Caco-2 (cell line): ENCODE measurements around the gene KRT23. TPM values are rescaled to one million over a fixed set of nuclear protein-coding genes. Genes with fewer than 3 reads are reported as not detected.
A peak's percentile ranks its signal among the peaks of the same experiment; 100 is the strongest.

Experiments used
- BruUV-seq: library from RNA; stranded (reverse); fragments of 400-500 nt; replicated peaks from 2 replicates; lab custom pipeline; 2021; lab: Mats Ljungman, UMichigan
- CTCF ChIA-PET: fragments of 300-600 bp; sonication (Branson Sonifier 250); formaldehyde crosslinking; loops from one replicate; lab custom pipeline; 2022; ENCODE audit warnings: antibody characterized with exemption; lab: Charles Lee
- POLR2A ChIA-PET: fragments of 300-600 bp; sonication (Branson Sonifier 250); formaldehyde crosslinking; loops from one replicate; lab custom pipeline; 2022; ENCODE audit warnings: antibody characterized with exemption; lab: Charles Lee
- DNase-seq, 2 experiments: peaks; one replicate each; pipeline versions ENCODE4 v3.0.0 to v3.0.0-alpha.2; 2020 to 2022
- H3K27me3 ChIP-seq: replicated peaks from 2 replicates; pipeline ENCODE4 v1.6.0; 2011; ENCODE audit warnings: low read length; ENCODE audit not compliant: control insufficient read depth, insufficient read depth
- H3K36me3 ChIP-seq: 2 replicates; pipeline ENCODE4 v1.5.1; 2011; ENCODE audit warnings: low read length; ENCODE audit not compliant: control insufficient read depth, insufficient read depth
- H3K4me1 ChIP-seq: fragments of 250-450 bp; sonication (Bioruptor Pico); 2 replicates; pipeline ENCODE4 v1.5.1; 2020; ENCODE audit warnings: mild to moderate bottlenecking
- H3K4me3 ChIP-seq: 2 replicates; pipeline ENCODE4 v1.5.1; 2011; ENCODE audit warnings: low read depth, mild to moderate bottlenecking, control low read depth, low read length
- H3K9me3 ChIP-seq: fragments of 250-450 bp; sonication (Bioruptor Pico); 2 replicates; pipeline ENCODE4 v1.5.1; 2020; ENCODE audit warnings: mild to moderate bottlenecking, moderate library complexity
- H3K27ac Mint-ChIP-seq: one replicate; pipeline ENCODE4 v1.8.0; 2022; ENCODE audit warnings: mixed read lengths; ENCODE audit not compliant: unreplicated experiment
- H3K27me3 Mint-ChIP-seq: one replicate; pipeline ENCODE4 v1.8.0; 2022; ENCODE audit warnings: mixed read lengths; ENCODE audit not compliant: insufficient read depth, unreplicated experiment
- H3K36me3 Mint-ChIP-seq: one replicate; pipeline ENCODE4 v1.8.0; 2022; ENCODE audit warnings: mild to moderate bottlenecking, mixed read lengths; ENCODE audit not compliant: insufficient read depth, unreplicated experiment
- H3K4me1 Mint-ChIP-seq: one replicate; pipeline ENCODE4 v1.8.0; 2022; ENCODE audit warnings: low read depth, mixed read lengths; ENCODE audit not compliant: unreplicated experiment
- H3K4me3 Mint-ChIP-seq: one replicate; pipeline ENCODE4 v1.8.0; 2022; ENCODE audit warnings: mild to moderate bottlenecking, moderate library complexity, mixed read lengths; ENCODE audit not compliant: unreplicated experiment
- H3K9me3 Mint-ChIP-seq: one replicate; pipeline ENCODE4 v1.8.0; 2022; ENCODE audit warnings: mixed read lengths; ENCODE audit not compliant: unreplicated experiment
- intact Hi-C: fragments of 100-400 bp; cut with micrococcal nuclease; formaldehyde crosslinking; loops from one replicate; pipeline ENCODE4 v1.10.0; 2022; ENCODE audit not compliant: unreplicated experiment
- total RNA-seq: library from RNA; stranded (reverse); gene quantifications from 2 replicates; pipeline ENCODE4 v1.2.3, GENCODE V29; 2022
- TF ChIP-seq, protein P1 (sequence below), 2 experiments: fragments of 200-600 bp in 1 of 2; IDR thresholded peaks; 1 replicate in 1 of 2; 2 replicates in 1 of 2; pipeline versions ENCODE4 v1.5.1 to v1.8.0; 2011 to 2022; ENCODE audit warnings: antibody characterized with exemption in 1 of 2, control low read depth in 1 of 2, inconsistent platforms in 1 of 2, low read depth in 1 of 2, low read length in 1 of 2, mild to moderate bottlenecking in 1 of 2, moderate library complexity in 1 of 2; ENCODE audit not compliant: insufficient read depth in 1 of 2, severe bottlenecking in 1 of 2, unreplicated experiment in 1 of 2

KRT23 gene
- total RNA-seq, 1 experiment from 2014 or later = 47.1 TPM

DNA sequence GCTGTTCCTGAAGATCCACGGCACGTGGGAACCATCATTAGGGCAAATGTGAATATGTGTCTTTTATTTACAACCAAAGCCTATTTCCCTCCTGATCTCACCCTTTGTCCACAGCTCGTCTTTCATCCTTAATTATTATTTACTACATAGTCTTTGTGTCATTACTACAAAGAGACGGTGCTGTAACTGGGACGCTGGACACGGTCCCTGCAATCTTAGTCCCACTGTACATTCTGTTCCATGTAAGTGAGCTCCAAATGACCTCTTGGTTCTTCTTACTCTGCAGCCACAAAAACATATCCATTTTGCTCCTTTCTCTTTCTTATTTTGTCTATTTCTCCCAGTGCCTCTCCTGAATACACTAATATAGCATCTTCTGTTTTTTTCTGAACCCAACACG, 12.7 kb upstream of the KRT23 start:
- no peaks in the 10 kb centered on the region for H3K27me3 Mint-ChIP-seq
- peak overlapping the region; percentile 88 for H3K27ac Mint-ChIP-seq
- Histone ChIP-seq H3K4me1 (peaks cover 63% of the 10 kb centered on the region), H3K27me3 (no peaks in the 10 kb centered on the region), H3K36me3 (no peaks in the 10 kb centered on the region), H3K4me3 (no peak overlapping the region), H3K9me3 (no peaks in the 10 kb centered on the region)
- H3K4me3 Mint-ChIP-seq = peak overlapping the region; percentile 19
- no peak for DNase-seq
- POLR2A ChIA-PET = interaction anchor here (0.6 kb wide), 1 partner anchor 109 kb away, joined by 5 read pairs; no protein-coding TSS in a partner anchor
- TF ChIP-seq, protein P1, sequence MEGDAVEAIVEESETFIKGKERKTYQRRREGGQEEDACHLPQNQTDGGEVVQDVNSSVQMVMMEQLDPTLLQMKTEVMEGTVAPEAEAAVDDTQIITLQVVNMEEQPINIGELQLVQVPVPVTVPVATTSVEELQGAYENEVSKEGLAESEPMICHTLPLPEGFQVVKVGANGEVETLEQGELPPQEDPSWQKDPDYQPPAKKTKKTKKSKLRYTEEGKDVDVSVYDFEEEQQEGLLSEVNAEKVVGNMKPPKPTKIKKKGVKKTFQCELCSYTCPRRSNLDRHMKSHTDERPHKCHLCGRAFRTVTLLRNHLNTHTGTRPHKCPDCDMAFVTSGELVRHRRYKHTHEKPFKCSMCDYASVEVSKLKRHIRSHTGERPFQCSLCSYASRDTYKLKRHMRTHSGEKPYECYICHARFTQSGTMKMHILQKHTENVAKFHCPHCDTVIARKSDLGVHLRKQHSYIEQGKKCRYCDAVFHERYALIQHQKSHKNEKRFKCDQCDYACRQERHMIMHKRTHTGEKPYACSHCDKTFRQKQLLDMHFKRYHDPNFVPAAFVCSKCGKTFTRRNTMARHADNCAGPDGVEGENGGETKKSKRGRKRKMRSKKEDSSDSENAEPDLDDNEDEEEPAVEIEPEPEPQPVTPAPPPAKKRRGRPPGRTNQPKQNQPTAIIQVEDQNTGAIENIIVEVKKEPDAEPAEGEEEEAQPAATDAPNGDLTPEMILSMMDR (IDR thresholded peaks at IDR 0.05; ENCODE audit: insufficient read depth in 1 of 2, low read depth in 1 of 2, low read length in 1 of 2, severe bottlenecking in 1 of 2, unreplicated experiment in 1 of 2) = no peak
- no TSS peak for BruUV-seq
- peaks cover 55% of the 10 kb centered on the region for H3K4me1 Mint-ChIP-seq
- CTCF ChIA-PET = interaction anchor here (1.0 kb wide), 1 partner anchor 40 kb away, joined by 3 read pairs; no protein-coding TSS in a partner anchor
- no peaks in the 10 kb centered on the region for H3K36me3 Mint-ChIP-seq
- intact Hi-C loops = no loop called here
- H3K9me3 Mint-ChIP-seq = no peaks in the 10 kb centered on the region

DNA sequence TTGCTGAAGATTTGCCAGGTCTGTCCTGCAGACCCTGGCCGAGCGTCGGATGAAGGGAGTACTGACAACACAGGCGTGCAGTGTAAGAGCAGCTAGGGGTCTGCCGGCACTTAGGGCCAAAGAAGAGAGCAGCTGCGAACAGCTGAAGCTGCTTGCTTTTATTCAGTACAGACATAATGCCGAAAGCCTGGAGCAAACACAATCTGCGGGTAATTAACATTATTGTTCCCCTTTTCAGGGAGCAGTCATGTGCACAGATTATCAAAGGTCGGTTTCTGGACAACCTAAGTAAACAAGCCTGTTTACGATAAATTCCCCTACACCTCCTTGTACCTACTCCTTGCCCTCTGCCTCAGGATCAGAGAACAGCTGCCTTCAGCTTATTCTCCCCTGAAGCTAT, 12.0 kb upstream of the KRT23 start:
- peak overlapping the region; percentile 62 for H3K4me3 Mint-ChIP-seq
- TF ChIP-seq, protein P1 (IDR thresholded peaks at IDR 0.05; ENCODE audit: insufficient read depth in 1 of 2, low read depth in 1 of 2, low read length in 1 of 2, severe bottlenecking in 1 of 2, unreplicated experiment in 1 of 2) = no peak
- no peaks in the 10 kb centered on the region for H3K9me3 ChIP-seq
- peak overlapping the region; percentile 88 for H3K27ac Mint-ChIP-seq
- ChIA-PET CTCF (interaction anchor here (0.7 to 1.0 kb wide), 2 partner anchors 39 to 450 kb away, joined by 3 read pairs; no protein-coding TSS in a partner anchor), POLR2A (interaction anchor here (0.6 kb wide), 1 partner anchor 110 kb away, joined by 5 read pairs; no protein-coding TSS in a partner anchor)
- no TSS peak for BruUV-seq
- H3K36me3 Mint-ChIP-seq = no peaks in the 10 kb centered on the region
- peaks cover 51% of the 10 kb centered on the region for H3K4me1 Mint-ChIP-seq
- H3K9me3 Mint-ChIP-seq = no peaks in the 10 kb centered on the region
- no peaks in the 10 kb centered on the region for H3K27me3 ChIP-seq
- H3K4me1 ChIP-seq = peaks cover 58% of the 10 kb centered on the region
- no peaks in the 10 kb centered on the region for H3K27me3 Mint-ChIP-seq
- peak; percentile 72 to 74 for DNase-seq
- H3K4me3 ChIP-seq = no peak overlapping the region
- no peaks in the 10 kb centered on the region for H3K36me3 ChIP-seq
- intact Hi-C loops = loop anchor here (1.0 kb wide), 2 partner anchors 9 to 60 kb away; partner anchors contain the start of gene KRTAP3-1

DNA sequence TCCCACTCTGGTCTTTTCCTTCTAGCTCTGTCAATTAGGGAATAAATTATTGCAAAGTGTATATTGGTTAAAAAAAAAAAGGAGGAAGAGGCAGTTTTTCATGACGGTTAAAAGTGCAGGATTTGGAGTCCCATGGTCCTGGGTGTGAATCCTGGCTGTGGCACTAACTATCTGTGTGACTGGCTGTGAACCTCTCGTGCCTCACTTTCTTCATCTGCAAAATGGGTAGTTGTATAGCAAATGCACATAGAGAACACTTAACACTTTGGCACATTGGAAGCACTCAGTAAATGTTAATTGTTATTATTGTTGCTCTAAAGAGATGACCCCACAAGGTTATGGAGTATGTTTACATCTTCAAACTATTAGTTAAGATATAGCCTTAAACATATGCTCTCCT, 10.5 kb upstream of the KRT23 start:
- ChIA-PET POLR2A (no interaction called here), CTCF (no interaction called here)
- Histone ChIP-seq H3K36me3 (no peaks in the 10 kb centered on the region), H3K27me3 (no peaks in the 10 kb centered on the region), H3K9me3 (no peaks in the 10 kb centered on the region), H3K4me1 (peaks cover 49% of the 10 kb centered on the region), H3K4me3 (no peak overlapping the region)
- H3K4me1 Mint-ChIP-seq = peaks cover 36% of the 10 kb centered on the region
- H3K27ac Mint-ChIP-seq = peak overlapping the region; percentile 88
- no peaks in the 10 kb centered on the region for H3K36me3 Mint-ChIP-seq
- no peaks in the 10 kb centered on the region for H3K27me3 Mint-ChIP-seq
- TF ChIP-seq, protein P1 (IDR thresholded peaks at IDR 0.05; ENCODE audit: insufficient read depth in 1 of 2, low read depth in 1 of 2, low read length in 1 of 2, severe bottlenecking in 1 of 2, unreplicated experiment in 1 of 2) = no peak
- no TSS peak for BruUV-seq
- H3K9me3 Mint-ChIP-seq = peaks cover 3% of the 10 kb centered on the region
- no peak overlapping the region for H3K4me3 Mint-ChIP-seq
- no peak for DNase-seq
- intact Hi-C loops = no loop called here
